IMR-90 (cell line): Measurements from ENCODE around the gene MLH1. TPM values are rescaled to one million over a fixed set of nuclear protein-coding genes. Genes with fewer than 3 reads are reported as not detected.
"Not testable (repeated sequence)": the region's sequence is repeated elsewhere in the genome, so short reads cannot be mapped to it uniquely, and the experiment has no call there.

Experiments used
- ATAC-seq: fragments of 200-7000 bp; cut with Tn5 transposase; 2 replicates; pipeline ENCODE4 v1.9.1; 2020; ENCODE audit warnings: low read depth, mild to moderate bottlenecking, moderate library complexity
- BruUV-seq: library from RNA; stranded (reverse); fragments of 400-500 nt; replicated peaks from 2 replicates; lab custom pipeline; 2021; lab: Mats Ljungman, UMichigan
- CTCF ChIA-PET: fragments of 300-600 bp; formaldehyde crosslinking; extraction: SDS; loops from one replicate; lab custom pipeline; 2021; ENCODE audit warnings: antibody characterized with exemption; lab: Yijun Ruan, JAX
- POLR2A ChIA-PET: fragments of 300-600 bp; sonication (Branson Sonifier 250); formaldehyde crosslinking; loops from one replicate; lab custom pipeline; 2022; ENCODE audit warnings: antibody characterized with exemption; ENCODE audit not compliant: unreplicated experiment; lab: Charles Lee
- DNase-seq: peaks from one replicate; pipeline ENCODE4 v3.0.0; 2013
- H2AFZ ChIP-seq: replicated peaks from 2 replicates; pipeline ENCODE3; 2013; ENCODE audit warnings: low read length, mild to moderate bottlenecking; ENCODE audit not compliant: poor library complexity
- H2AK5ac ChIP-seq: 2 replicates; pipeline ENCODE4 v1.6.1; 2013; ENCODE audit warnings: low read depth, low read length, inconsistent platforms
- H2AK9ac ChIP-seq: replicated peaks from 2 replicates; pipeline ENCODE3; 2013; ENCODE audit warnings: mild to moderate bottlenecking, low read depth, low read length, moderate library complexity; ENCODE audit not compliant: poor library complexity
- H2BK120ac ChIP-seq: 2 replicates; pipeline ENCODE4 v1.6.1; 2013; ENCODE audit warnings: low read depth, low read length, inconsistent platforms
- H2BK15ac ChIP-seq: 3 replicates; pipeline ENCODE4 v1.6.1; 2013; ENCODE audit warnings: low read depth, low read length, inconsistent platforms
- H2BK20ac ChIP-seq: 2 replicates; pipeline ENCODE4 v1.6.1; 2013; ENCODE audit warnings: low read depth, mild to moderate bottlenecking, inconsistent platforms, low read length, moderate library complexity
- H2BK5ac ChIP-seq: 2 replicates; pipeline ENCODE4 v1.6.1; 2013; ENCODE audit warnings: mild to moderate bottlenecking, low read depth, low read length, inconsistent platforms; ENCODE audit not compliant: poor library complexity, severe bottlenecking
- H3K14ac ChIP-seq: replicated peaks from 2 replicates; pipeline ENCODE4 v1.6.1; 2013; ENCODE audit warnings: low read depth, low read length, inconsistent platforms
- H3K18ac ChIP-seq: 2 replicates; pipeline ENCODE4 v1.6.1; 2013; ENCODE audit warnings: low read depth, low read length, control low read depth
- H3K23ac ChIP-seq: 2 replicates; pipeline ENCODE4 v1.6.1; 2013; ENCODE audit warnings: low read depth, low read length, inconsistent platforms
- H3K27ac ChIP-seq: 2 replicates; pipeline ENCODE4 v1.5.1; 2013; ENCODE audit warnings: mild to moderate bottlenecking, control low read depth, low read length; ENCODE audit not compliant: insufficient read depth
- H3K27me3 ChIP-seq: 2 replicates; pipeline ENCODE4 v1.6.1; 2013; ENCODE audit warnings: low read length; ENCODE audit not compliant: control insufficient read depth, insufficient read depth
- H3K36me3 ChIP-seq: 2 replicates; pipeline ENCODE4 v1.6.1; 2013; ENCODE audit warnings: low read length, mixed read lengths; ENCODE audit not compliant: control insufficient read depth, insufficient read depth
- H3K4ac ChIP-seq: 2 replicates; pipeline ENCODE4 v1.6.1; 2013; ENCODE audit warnings: low read depth, low read length, inconsistent platforms
- H3K4me1 ChIP-seq: 2 replicates; pipeline ENCODE4 v1.6.1; 2013; ENCODE audit warnings: low read length, mixed read lengths; ENCODE audit not compliant: control insufficient read depth, insufficient read depth
- H3K4me2 ChIP-seq: 2 replicates; pipeline ENCODE4 v1.6.1; 2013; ENCODE audit warnings: low read depth, mild to moderate bottlenecking, control low read depth, low read length, moderate library complexity
- H3K4me3 ChIP-seq: 2 replicates; pipeline ENCODE4 v1.5.1; 2013; ENCODE audit warnings: low read depth, mild to moderate bottlenecking, control low read depth, low read length, moderate library complexity; ENCODE audit not compliant: insufficient read depth
- H3K56ac ChIP-seq: 2 replicates; pipeline ENCODE4 v1.6.1; 2013; ENCODE audit warnings: low read length, inconsistent platforms; ENCODE audit not compliant: insufficient read depth; ENCODE audit errors: extremely low read depth
- H3K79me1 ChIP-seq, 2 experiments: 2 replicates each; pipeline ENCODE4 v1.6.1; 2013; ENCODE audit warnings: low read length in 2 of 2, inconsistent platforms in 1 of 2, low read depth in 1 of 2
- H3K9ac ChIP-seq: 2 replicates; pipeline ENCODE4 v1.6.1; 2013; ENCODE audit warnings: low read depth, low read length, control low read depth
- H3K9me1 ChIP-seq: 2 replicates; pipeline ENCODE4 v1.6.1; 2013; ENCODE audit warnings: low read length, inconsistent platforms; ENCODE audit not compliant: insufficient read depth
- H3K9me3 ChIP-seq: 2 replicates; pipeline ENCODE4 v1.6.1; 2013; ENCODE audit warnings: low read length; ENCODE audit not compliant: control insufficient read depth, insufficient read depth
- H4K20me1 ChIP-seq: 2 replicates; pipeline ENCODE4 v1.6.1; 2013; ENCODE audit warnings: low read length, inconsistent platforms; ENCODE audit not compliant: insufficient read depth
- H4K5ac ChIP-seq: 2 replicates; pipeline ENCODE4 v1.6.1; 2013; ENCODE audit warnings: mild to moderate bottlenecking, low read depth, low read length, control low read depth
- H4K8ac ChIP-seq, 2 experiments: 2 replicates each; pipeline ENCODE4 v1.6.1; 2013; ENCODE audit warnings: low read depth in 2 of 2, low read length in 2 of 2, control low read depth in 1 of 2, inconsistent platforms in 1 of 2
- H4K91ac ChIP-seq: 2 replicates; pipeline ENCODE4 v1.6.1; 2013; ENCODE audit warnings: low read depth, low read length, inconsistent platforms; ENCODE audit not compliant: insufficient read depth
- CEBPB ChIP-seq: IDR thresholded peaks from 2 replicates; pipeline ENCODE4 v1.6.1; 2012; ENCODE audit warnings: low read depth, low read length, improper control_type of control experiment
- CHD1 ChIP-seq: IDR thresholded peaks from 2 replicates; pipeline ENCODE4 v1.6.1; 2012; ENCODE audit warnings: low read depth, low read length, improper control_type of control experiment
- FOS ChIP-seq: fragments of 150-350 bp; IDR thresholded peaks from 2 replicates; pipeline ENCODE4 v1.6.1; 2016; ENCODE audit warnings: low read depth, low read length
- MAZ ChIP-seq: IDR thresholded peaks from 2 replicates; pipeline ENCODE4 v1.6.1; 2012; ENCODE audit warnings: low read depth, mild to moderate bottlenecking, low read length, improper control_type of control experiment, moderate library complexity, borderline replicate concordance
- NFE2L2 ChIP-seq: fragments of 150-350 bp; IDR thresholded peaks from 2 replicates; pipeline ENCODE4 v1.6.1; 2016; ENCODE audit warnings: low read depth, mild to moderate bottlenecking, low read length
- POLR2A ChIP-seq: IDR thresholded peaks from 2 replicates; pipeline ENCODE4 v1.6.1; 2012; ENCODE audit warnings: mild to moderate bottlenecking, low read depth, low read length
- RAD21 ChIP-seq: IDR thresholded peaks from 2 replicates; pipeline ENCODE4 v1.6.1; 2012; ENCODE audit warnings: low read length, improper control_type of control experiment
- RFX5 ChIP-seq: IDR thresholded peaks from 2 replicates; pipeline ENCODE4 v1.8.0; 2012; ENCODE audit warnings: low read depth, mild to moderate bottlenecking, low read length, moderate library complexity
- WGBS, 2 experiments: methylation state at CpG; one replicate each; pipeline versions ENCODE4 v1.1.5 to v1.1.7; 2013; ENCODE audit warnings: missing lambda C conversion rate in 2 of 2; ENCODE audit not compliant: insufficient read length in 1 of 2; ENCODE audit errors: extremely low coverage in 2 of 2; 5-methylcytosine and 5-hydroxymethylcytosine counted together
- dilution Hi-C: fragments of 300-500 bp; cut with HindIII; formaldehyde crosslinking; loops from one replicate; pipeline ENCODE4 v1.14.3; 2018; ENCODE audit warnings: low sequenced_read_pairs; ENCODE audit not compliant: unreplicated experiment
- in situ Hi-C: fragments of 300-500 bp; cut with MboI; formaldehyde crosslinking; loops from 3 replicates; pipeline ENCODE4 v1.14.3; 2019; ENCODE audit warnings: low sequenced_read_pairs, inconsistent platforms, mixed read lengths
- intact Hi-C: fragments of 100-400 bp; cut with micrococcal nuclease; formaldehyde crosslinking; loops from 2 replicates; pipeline ENCODE4 v1.10.0; 2022
- polyA plus RNA-seq, 3 experiments: library from polyadenylated mRNA; depleted of rRNA; stranded (reverse); fragments of >200 nt; gene quantifications; 2 replicates each; pipeline ENCODE4 v1.2.3, GENCODE V29; 2012; ENCODE audit warnings: low replicate concordance in 1 of 3
- total RNA-seq: library from RNA; depleted of rRNA; stranded (reverse); fragments of >200 nt; gene quantifications from 2 replicates; pipeline ENCODE4 v1.2.3, GENCODE V29; 2012

Gene MLH1
- total and polyA plus RNA-seq, 2 of the 4 experiments (the other 2 are of a cell fraction), result 30.2 to 54.1 TPM

- intact Hi-C loops (no loop called here), in situ Hi-C loops (no loop called here), dilution Hi-C loops (no loop called here)
- no peak overlapping the region for H2AFZ ChIP-seq
- no peak overlapping the region for H2BK120ac ChIP-seq
- H2AK5ac ChIP-seq, result no peak overlapping the region
- no peak overlapping the region for H2AK9ac ChIP-seq
- H3K9me3 ChIP-seq, result no peaks in the 10 kb centered on the region
- no TSS peak for BruUV-seq
- H3K4me3 ChIP-seq, result no peak overlapping the region
- no peak overlapping the region for H3K4ac ChIP-seq
- H3K4me2 ChIP-seq, result no peak overlapping the region
- WGBS, 2 experiments, result no CpG with 5 or more reads among the region's 1 CpG
- H3K9ac ChIP-seq, result no peak overlapping the region
- ATAC-seq (no peak), DNase-seq (peak; percentile 33)
- no peak overlapping the region for H4K91ac ChIP-seq
- H3K14ac ChIP-seq, result no peak overlapping the region
- no peak overlapping the region for H3K27ac ChIP-seq
- H3K79me1 ChIP-seq, result peaks cover 0 to 15% of the 10 kb centered on the region in 2 experiments; a peak in 3 of 4 replicates
- H3K27me3 ChIP-seq, result no peaks in the 10 kb centered on the region
- H2BK20ac ChIP-seq, result no peak overlapping the region
- H2BK5ac ChIP-seq, result no peak overlapping the region
- H4K8ac ChIP-seq, result no peak overlapping the region
- CTCF ChIA-PET, result no interaction called here
- H3K56ac ChIP-seq, result no peak overlapping the region
- no peak overlapping the region for H3K23ac ChIP-seq
- peaks cover 10% of the 10 kb centered on the region for H3K9me1 ChIP-seq
- no peak overlapping the region for H3K18ac ChIP-seq
- POLR2A ChIA-PET, result no interaction called here
- no peaks in the 10 kb centered on the region for H4K20me1 ChIP-seq
- H3K36me3 ChIP-seq, result peaks cover 21% of the 10 kb centered on the region
- H2BK15ac ChIP-seq, result no peak overlapping the region
- no peak for TF ChIP-seq MAZ
- no peak for TF ChIP-seq RFX5
- TF ChIP-seq CHD1, result no peak
- no peak for TF ChIP-seq NFE2L2
- TF ChIP-seq RAD21, result no peak
- no peak for TF ChIP-seq POLR2A
- no peak for TF ChIP-seq CEBPB
- TF ChIP-seq FOS, result no peak
- peaks cover 2% of the 10 kb centered on the region for H3K4me1 ChIP-seq
- no peak overlapping the region for H4K5ac ChIP-seq
Measured at GRCh38 chr3:37041546-37042195, 48.4 kb downstream of the MLH1 start.

- BruUV-seq, H2BK5ac ChIP-seq, H3K4ac ChIP-seq, H3K14ac ChIP-seq, H4K20me1 ChIP-seq, H3K27me3 ChIP-seq, H2AK9ac ChIP-seq, H3K4me3 ChIP-seq, H4K8ac ChIP-seq, H2BK15ac ChIP-seq, H3K4me2 ChIP-seq, H2AFZ ChIP-seq, H3K9me3 ChIP-seq, H3K18ac ChIP-seq, H4K5ac ChIP-seq, H3K56ac ChIP-seq, POLR2A ChIA-PET, H3K27ac ChIP-seq, H2BK120ac ChIP-seq, H2AK5ac ChIP-seq, intact Hi-C loops, H2BK20ac ChIP-seq, H3K23ac ChIP-seq, H3K4me1 ChIP-seq, CTCF ChIA-PET, H3K9ac ChIP-seq, H4K91ac ChIP-seq, in situ Hi-C loops, dilution Hi-C loops: not testable (repeated sequence)
- WGBS, 2 experiments, result no CpG with 5 or more reads among the region's 3 CpGs
- H3K79me1 ChIP-seq, result peaks cover 0 to 19% of the 10 kb centered on the region in 2 experiments; a peak in 3 of 4 replicates
- DNase-seq (peak; percentile 32), ATAC-seq (peak; percentile 64)
- H3K9me1 ChIP-seq, result peaks cover 13% of the 10 kb centered on the region
- H3K36me3 ChIP-seq, result peaks cover 28% of the 10 kb centered on the region
Measured at GRCh38 chr3:37042712-37043111, 49.4 kb downstream of the MLH1 start.
